ENCODE results near the gene CTRL.
A peak's percentile ranks its signal among the peaks of the same experiment; 100 is the strongest.
"Not testable (repeated sequence)": the region's sequence is repeated elsewhere in the genome, so short reads cannot be mapped to it uniquely, and the experiment has no call there.

Gene CTRL

DNA sequence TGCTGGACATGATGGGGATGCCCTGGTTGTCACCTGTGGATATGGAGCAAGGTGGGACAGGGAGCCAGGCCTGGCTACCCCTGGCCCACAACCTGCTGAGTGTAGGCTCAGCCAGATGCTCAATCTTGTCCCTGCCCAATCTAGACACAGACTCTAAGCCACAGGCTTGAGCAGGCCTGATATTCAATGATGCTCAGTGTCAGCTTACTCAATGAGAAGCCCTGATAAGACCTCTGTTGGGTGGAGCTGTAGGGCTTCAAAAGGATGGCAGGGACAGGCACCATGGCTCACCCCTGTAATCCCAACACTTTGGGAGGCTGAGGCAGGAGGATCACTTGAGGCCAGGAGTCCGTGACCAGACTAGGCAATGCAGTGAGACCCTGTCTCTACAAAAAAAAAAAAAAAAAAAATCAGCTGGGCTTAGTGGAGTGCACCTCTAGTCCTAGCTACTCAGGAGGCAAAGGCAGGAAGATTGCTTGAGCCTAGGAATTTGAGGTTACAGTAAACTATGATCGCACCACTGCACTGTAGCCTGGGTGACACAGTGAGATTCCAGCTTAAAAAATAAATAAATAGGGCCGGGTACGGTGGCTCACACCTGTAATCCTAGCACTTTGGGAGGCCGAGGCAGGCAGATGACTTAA, 8.9 kb upstream of the CTRL start:
- DNase-seq, result no peak

DNA sequence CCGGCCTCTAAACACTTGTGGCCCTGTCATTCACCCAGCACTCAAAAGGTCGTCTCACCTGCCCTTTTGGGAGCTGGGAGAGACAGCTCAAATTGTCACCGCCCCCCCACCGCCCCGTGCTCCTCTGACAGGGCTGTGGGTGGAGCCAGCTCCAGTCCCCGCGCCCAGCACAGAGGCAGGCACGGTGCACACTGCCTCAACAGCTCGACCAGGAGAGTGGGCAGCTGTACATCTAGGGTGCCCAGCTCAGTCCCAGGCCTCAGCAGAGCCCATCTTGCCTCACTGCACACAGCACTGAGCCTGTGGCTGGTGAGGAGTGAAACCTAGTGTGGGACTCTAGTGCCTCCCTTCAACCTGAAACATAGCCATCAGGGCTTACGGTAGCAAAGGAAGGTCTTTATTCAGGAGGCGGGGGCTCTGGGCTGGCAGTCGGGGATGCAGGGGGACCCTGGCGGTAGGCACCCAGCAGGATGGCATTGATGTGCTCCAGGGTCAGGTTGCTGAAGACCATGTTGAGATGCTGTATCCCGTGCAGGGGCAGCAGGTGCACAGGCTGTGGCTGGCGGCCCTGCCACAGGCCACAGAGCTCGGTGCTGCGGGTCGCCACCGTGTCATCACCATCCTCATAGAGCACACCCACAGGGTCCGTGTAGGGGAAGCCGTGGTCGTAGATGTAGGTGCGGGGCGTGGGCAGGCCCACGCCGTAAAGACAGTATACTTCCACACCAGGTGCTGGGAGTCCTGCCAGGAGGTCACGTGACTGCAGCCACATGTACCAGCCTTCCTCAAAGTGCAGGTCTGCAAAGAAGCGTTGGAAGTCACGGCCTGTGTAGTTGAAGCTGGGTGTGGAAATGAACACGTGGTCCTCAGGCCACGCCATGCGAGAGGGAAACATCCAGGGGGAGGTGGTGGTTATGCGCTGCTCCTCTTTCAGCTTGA, 8.1 kb upstream of the CTRL start:
- DNase-seq, result no peak

DNA sequence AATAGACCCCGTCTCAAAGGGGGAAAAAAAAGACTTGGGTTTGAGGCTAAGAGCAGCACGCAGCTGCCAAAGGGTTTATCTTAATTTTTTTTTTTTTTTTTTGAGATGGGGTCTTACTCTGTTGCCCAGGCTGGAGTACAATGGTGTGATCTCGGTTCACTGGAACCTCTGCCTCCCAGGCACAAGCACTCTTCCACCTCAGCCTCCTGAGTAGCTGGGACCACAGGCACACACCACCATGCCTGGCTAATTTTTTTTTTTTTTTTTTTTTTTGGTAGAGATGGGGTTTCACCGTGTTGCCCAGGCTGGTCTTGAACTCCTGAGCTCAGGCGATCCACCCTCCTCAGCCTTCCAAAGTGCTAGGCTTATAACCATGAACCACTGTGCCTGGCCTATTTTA, 6.1 kb upstream of the CTRL start:
- not testable (repeated sequence) for DNase-seq

DNA sequence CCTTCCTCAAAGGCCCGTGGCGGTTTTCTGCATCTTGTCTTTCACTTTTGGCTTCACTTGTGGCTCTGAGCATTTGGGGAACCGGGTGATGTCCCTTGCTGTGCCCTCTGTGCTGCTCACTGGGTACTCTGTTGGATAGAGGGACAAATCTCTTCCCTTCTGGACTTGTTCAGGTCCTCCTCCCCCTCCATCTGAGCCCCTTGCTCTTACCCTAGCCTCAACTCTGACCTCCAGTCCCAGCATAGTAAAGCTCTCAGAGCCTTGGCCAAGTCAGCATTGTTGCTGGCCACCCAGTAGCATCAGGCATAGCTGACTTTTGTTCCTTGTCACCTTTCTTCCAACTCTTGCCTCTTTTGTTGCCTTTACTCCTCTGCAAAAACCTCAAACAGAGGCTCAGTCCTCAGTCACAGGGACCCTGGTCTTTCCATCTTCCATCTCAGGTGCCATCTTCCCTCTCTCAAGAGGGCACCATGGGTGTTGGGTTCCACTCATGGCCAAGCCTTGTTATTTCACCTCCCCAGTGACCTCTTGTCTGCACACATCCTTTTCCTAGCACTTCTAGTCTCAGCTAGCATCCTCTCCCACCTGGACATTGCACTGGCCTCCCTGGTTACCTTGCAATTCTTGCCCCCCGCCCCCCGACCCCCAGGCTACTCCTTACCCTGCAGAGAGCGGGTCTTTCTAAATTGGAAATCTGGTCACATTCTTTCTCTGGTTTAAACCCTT, 5.4 kb upstream of the CTRL start:
- no peak for DNase-seq

DNA sequence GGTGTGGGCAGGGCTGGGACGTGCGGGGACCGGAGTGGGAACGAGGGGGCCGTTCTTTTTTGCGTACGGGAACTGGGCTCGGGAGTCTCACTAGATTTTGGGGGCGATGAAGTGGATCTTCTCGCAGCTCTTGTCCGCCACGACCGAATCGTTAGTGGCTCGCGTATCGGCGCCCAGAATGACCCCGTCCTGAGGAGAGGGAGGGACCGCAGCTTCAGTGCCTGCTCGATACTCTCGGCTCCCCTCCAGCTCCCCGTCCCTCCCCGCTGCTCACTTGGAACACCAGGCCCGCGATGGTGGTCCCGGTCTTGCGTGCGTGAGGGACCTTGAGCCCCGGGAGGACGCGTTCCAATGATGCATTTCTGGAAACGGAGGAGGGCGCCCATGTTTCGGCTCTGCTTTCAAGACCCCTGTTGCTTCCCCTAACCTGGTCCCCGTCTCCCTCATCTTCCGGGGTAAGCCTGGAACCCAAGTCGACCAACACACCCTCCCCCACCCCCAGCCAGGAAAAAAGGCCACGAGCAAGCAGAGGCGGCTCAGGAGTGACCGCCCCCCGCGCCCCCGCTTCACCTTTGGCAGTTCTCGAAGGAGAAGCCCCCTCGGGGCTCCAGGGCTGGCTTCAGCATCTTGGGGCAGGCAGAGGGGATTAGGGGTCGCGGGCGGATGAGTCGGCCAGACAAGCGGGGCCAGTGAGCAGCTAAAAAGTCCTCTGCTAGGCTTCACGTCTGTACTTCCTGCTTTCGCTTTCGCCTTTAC, 4.6 kb upstream of the CTRL start, which contains the start of gene PSMB10:
Gene PSMB10, minus strand, starts transcription at position 727 of the 756 bp plus-strand sequence. Its CDS starts 101 bp downstream, at position 626.
- peak in 1 of 2 experiments; percentile 40 for DNase-seq

DNA sequence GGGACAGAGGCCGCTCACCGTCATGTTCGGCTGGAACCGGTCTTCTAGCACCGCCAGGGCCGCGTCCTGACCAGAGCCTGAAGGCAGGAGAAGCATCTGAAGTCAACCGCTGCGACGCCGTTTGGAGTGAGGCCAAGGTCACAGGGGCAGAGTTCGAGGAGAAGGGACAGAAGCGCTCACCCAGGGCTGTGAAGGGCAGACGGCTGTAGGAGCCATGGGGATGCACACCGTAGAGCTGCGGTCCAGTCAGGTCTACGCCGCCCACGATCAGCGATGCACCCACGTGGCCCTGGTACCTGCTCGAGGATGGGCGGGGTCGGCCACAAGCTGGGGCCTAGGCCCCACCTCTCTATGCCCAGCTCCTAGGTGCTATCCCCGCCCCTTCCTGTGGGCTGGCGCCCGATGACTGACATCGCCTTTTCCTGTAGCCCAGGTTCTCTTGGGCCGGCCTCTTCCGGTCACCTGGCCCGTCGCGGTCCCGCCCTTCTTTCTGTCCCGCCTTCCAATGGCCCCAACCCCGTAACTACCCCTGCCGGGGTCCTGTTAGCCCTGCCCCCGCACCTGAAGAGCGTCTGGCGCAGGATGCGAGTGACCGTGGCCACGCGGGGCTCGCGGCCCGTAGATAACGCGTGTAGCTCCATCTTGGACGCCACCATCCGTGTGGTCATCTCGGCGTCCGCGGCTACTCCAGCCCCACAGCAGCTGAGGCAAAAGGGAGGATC, 3.9 kb upstream of the CTRL start:
- DNase-seq, result peak; percentile 94 to 97

DNA sequence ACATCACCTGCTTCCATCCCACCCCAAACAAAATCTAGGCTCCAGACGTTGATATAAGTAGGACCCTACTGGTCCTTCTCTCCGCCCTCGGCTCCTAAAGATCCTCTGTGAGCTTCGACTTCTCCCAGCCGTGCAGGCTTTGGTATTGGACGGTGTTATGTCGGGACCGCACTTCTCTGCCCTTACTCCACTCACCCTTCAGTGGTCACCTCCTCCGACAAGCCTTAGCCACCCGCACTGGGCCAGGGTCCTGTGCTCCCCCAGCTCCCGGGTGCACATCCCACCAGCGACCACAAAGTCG, 3.4 kb upstream of the CTRL start:
- DNase-seq, result peak in 1 of 2 experiments; percentile 43

DNA sequence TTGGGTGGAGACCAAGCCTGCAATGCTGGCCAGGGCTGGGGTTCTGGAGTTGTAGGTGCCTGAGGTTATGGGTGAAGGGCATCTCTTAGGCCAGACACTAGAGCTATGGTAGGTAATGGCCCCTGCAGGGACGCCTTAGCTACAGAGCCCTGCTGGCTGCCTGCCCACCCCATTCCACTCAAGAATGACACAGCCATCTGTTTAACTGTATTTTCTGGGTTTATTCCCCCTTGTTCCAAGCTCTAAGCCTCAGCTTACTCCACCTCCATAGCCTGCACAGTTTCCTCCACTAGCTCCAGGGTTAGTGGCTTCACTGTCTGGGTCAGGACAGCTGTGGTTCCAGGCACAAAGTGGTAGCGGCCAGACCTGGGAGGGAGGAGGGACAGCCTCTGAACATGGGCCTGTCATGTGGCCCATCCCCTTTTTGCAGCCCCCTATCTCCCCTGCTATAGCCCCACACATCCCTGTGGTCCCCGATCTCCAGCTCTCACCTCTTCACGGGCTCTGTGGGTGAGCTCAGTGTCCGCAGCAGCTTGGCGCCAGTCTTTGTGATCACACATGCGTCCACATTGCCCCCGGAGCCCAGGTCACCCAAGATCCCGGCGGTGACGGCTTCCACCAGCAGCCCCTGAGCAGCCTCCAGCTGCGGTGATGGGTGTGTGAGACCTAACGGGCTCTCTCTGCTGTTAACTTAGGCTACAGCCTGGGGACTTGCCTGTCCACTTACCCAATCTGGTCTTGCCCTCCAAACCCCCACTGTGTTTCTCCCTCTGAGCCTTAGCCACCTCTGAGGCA, 2.8 kb upstream of the CTRL start:
- peak in 1 of 2 experiments; percentile 36 for DNase-seq

DNA sequence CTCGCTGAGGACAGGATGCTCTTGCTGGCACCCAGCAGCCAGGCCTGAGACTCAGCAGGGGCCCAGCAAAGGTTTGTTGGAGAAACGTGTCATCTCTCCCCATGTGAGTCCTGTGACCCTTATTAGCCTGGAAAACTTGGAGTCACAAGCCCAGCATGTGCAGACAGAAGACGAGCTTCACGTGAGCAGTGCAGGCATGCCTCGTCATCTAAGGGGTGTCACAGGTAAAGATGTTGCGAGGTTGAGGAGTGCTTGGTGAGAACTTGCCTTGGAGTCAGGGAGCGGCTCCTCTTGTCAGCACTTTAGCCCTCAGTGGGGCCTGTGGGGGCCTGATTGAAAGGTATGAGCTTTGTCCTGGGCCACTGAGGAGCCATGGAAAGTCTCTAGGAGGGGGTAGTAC, 2.1 kb upstream of the CTRL start:
- no peak for DNase-seq

DNA sequence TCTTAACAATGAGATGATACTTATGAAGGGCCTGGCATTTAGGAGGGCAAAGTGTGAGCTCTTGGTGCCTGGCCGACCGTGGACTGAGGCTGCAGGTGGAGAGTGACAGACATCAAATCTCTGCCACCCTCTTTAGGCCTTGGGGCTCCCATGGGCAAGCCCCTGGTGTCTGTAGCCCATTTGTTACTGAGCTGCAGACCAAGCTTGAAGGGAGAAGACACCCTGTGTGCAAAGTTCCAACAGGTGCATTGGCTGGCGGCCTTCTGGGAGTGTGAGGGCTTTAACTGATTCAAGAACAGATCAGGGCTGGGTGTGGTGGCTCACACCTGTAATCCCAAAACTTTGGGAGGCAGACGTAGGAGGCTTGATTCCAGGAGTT, 789 bp upstream of the CTRL start:
- DNase-seq, result no peak

DNA sequence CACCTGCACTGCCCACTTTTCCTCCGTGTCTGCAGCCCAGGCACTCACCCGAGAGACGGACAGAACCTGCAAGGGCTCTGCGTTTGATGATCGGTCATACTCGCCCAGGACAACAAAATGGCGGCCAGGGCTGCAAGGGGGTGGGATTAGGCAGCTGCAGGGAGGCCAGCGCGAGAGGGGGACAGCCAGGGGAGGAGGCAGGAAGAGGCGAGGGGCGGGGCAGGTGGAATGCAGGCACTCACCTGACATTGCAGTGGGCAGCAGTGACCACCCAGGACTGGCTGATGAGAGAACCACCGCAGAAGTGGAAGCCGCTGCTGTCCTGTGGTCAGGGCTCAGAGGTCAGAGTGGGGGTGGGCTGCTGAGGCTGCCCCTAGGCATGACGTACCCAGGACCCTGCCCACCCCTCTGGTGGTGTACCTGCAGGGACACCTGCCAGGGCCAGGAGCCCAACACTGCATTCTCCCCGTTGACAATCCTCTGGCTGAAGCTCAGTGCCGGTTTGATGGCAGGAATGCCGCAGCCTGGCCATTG, 917 bp downstream of the CTRL start:
- no peak for DNase-seq

DNA sequence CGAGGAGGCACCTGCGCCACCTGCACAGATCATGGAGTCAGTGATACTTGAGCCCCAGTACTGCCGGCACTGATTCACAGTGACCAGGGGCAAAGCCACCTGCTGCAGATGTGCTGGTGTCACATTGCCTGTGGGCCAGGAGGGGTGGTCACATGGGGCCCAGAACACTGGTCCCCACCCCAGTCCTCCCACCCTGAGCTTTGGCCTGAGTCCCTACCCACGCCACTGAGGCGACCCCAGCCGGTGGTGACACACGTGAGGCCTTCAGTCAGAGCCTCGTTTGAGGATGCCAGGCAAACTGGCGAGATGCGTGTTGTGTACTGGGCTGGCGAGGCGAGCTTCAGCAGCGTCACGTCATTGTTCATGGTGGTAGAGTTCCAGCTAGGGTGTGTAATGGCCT, 1.5 kb downstream of the CTRL start:
- no peak for DNase-seq

DNA sequence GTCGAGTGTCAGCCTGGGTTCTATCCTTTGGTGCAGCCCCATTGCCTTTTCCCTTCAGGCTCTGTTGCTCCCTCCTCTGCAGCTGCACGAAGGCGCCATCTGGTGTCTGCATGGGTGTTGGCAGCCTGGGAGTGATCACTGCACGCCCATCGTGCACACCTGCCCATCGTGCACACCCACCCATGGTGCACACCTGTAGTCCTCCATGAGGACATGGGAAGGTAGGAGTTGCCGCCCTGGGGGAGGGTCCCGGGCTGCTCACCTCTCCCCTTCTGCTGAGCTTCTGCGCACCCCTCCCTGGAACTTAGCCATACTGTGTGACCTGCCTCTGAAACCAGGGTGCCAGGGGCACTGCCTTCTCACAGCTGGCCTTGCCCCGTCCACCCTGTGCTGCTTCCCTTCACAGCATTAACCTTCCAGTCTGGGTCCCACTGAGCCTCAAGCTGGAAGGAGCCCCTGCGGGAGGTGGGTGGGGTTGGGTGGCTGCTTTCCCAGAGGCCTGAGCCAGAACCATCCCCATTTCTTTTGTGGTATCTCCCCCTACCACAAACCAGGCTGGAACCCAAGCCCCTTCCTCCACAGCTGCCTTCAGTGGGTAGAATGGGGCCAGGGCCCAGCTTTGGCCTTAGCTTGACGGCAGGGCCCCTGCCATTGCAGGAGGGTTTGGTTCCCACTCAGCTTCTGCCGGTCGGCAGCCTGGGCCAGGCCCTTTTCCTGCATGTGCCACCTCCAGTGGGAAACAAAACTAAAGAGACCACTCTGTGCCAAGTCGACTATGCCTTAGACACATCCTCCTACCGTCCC, 2.9 kb downstream of the CTRL start:
- DNase-seq, result peak; percentile 33 to 78

DNA sequence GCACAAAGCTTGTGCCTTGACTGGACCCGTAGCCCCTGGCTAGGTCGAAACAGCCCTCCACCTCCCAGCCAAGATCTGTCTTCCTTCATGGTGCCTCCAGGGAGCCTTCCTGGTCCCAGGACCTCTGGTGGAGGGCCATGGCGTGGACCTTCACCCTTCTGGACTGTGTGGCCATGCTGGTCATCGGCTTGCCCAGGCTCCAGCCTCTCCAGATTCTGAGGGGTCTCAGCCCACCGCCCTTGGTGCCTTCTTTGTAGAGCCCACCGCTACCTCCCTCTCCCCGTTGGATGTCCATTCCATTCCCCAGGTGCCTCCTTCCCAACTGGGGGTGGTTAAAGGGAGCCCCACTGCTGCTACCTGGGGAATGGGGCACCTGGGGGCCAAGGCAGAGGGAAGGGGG, 3.5 kb downstream of the CTRL start:
- no peak for DNase-seq

DNA sequence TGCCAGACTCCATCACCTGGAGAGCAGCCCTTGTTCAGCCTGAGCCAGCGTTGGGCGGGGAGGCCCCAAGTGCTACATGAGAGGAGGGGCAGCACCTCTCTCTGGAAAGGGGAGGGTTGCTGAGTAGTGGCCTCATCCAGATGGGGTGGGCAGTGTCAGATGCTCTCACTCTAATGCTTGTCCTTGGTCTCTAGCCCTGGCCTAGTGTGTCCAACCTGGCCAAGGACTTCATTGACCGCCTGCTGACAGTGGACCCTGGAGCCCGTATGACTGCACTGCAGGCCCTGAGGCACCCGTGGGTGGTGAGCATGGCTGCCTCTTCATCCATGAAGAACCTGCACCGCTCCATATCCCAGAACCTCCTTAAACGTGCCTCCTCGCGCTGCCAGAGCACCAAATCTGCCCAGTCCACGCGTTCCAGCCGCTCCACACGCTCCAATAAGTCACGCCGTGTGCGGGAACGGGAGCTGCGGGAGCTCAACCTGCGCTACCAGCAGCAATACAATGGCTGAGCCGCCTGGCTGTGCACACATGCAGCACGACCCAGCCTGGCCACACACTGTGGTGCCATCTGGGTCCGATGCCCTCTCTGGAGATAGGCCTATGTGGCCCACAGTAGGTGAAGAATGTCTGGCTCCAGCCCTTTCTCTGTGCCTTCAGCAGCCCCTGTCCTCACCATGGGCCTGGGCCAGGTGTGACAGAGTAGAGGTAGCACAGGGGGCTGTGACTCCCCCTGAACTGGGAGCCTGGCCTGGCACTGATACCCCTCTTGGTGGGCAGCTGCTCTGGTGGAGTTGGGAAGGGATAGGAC, 4.3 kb downstream of the CTRL start:
- DNase-seq, result no peak

DNA sequence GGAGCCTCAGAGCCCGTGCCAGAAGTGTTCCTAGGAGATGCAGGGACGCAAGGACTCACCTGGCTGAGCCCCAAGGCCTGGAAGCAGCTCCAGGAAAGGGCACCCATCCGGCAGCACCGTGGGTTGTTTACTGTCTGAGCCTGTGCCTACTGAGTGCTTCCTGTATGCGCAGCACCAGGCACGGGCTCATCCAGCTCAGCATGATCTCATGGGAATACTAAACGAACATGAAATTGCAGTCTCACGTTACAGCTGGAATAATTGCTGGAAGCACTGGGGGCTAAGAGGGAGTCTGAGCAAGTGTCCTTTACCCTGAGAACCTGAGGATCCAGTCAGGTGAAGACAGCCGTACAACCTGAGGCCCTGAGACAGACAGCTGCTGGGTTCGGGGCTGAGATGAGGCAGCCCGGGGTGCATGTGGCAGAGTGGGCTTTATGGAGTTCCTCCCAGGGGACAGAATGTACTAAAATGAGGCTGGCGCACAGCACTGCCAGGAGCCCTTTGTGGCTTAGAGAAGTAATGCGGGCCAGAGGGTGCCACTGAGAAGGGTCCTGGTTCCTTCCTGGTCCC, 5.4 kb downstream of the CTRL start:
- DNase-seq, result peak; percentile 83 to 85

DNA sequence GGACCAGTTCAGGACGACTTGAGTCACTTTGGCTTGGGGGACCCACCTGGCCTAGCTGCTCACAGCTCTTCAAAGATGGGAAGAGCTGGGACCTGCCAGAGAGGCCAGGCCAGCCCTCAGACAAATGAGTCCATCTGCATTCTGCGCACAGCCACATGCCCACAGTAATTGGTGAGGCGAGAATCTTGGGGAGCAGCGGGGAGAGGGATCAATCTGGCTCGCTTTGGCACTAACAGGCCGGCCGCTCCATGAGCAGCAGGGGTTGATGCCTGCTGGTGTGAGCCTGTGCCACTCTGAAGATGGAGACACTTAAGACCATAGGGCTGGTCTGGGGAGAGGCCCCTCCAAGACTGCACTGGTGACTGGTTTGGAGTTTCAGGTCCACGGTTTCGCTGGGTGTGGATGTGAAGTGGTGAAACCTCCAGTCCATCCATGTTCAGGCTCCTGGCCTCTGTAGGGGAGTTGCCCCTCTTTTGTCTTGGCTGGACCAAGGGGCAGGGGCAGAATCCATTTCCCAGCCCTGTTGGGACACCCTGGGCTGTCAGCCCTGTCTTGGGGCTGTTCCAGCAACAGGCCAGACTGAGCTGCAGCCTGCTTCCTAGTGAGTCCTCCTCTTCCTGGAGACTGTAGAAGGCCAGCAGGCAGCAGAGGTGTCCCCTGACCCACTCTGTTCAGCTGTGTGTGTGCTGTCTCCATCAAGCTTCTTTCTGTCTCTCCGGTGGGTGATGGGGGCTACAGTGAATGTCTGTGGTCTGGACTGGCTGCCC, 7.3 kb downstream of the CTRL start:
- DNase-seq, result no peak

Measured in NCI-H526 (cell line).